H1 (cell line): ENCODE measurements around the gene SOST. TPM values are rescaled to one million over a fixed set of nuclear protein-coding genes. Genes with fewer than 3 reads are reported as not detected.

Source experiments
- CHD7 ChIP-seq: fragments of 300-600 bp; sonication (generic); IDR thresholded peaks from 2 replicates; pipeline ENCODE4 v1.7.1; 2012; ENCODE audit warnings: low read length, moderate library complexity, mild to moderate bottlenecking, inconsistent platforms; ENCODE audit not compliant: insufficient replicate concordance
- polyA plus RNA-seq, 7 experiments: library from polyadenylated mRNA; depleted of rRNA in 3 of 7; stranded (reverse) in 5 of 7; unstranded in 2 of 7; fragments of >200 nt in 5 of 7; fragments of 200-250 nt in 2 of 7; gene quantifications; 1 replicate in 5 of 7; 2 replicates in 1 of 7; 4 replicates in 1 of 7; pipeline versions ENCODE4 v1.2.1 to v1.2.3, GENCODE V29; 2011 to 2013; ENCODE audit warnings: missing spikeins in 2 of 7, mixed read lengths in 2 of 7
- total RNA-seq: library from RNA; stranded (reverse); fragmentation: NEBNext Ultra II Directional; extraction: Animal tissue kit (Norgen Biotek cat#: 25700); gene quantifications from 2 replicates; pipeline ENCODE4 v1.2.1, GENCODE V29; 2021

SOST gene
- total and polyA plus RNA-seq, 2 of the 8 experiments (the other 6 are each of a cell fraction or from before 2014, with no cell fraction given): 0.08 TPM; not detected in 1

- no peak for TF ChIP-seq CHD7
Observed at GRCh38 chr17:43768382-43768781, 9.8 kb upstream of the SOST start (continued).
